HEK293 (cell line): ENCODE results near the gene ZBED5.

Source experiments
- CTCF ChIA-PET: fragments of 350-600 bp; formaldehyde crosslinking; extraction: SDS; loops from one replicate; lab custom pipeline; 2021; ENCODE audit warnings: antibody characterized with exemption; lab: Yijun Ruan, JAX
- POLR2A ChIA-PET: fragments of 300-600 bp; formaldehyde crosslinking; extraction: SDS; loops from one replicate; lab custom pipeline; 2020; ENCODE audit warnings: antibody characterized with exemption, inconsistent platforms; lab: Yijun Ruan, JAX
- H3K27ac ChIP-seq: fragments of 200-500 bp; sonication (Bioruptor generic); 2 replicates; pipeline ENCODE4 v1.5.1; 2014; ENCODE audit warnings: low read depth, low read length, control low read depth, inconsistent platforms; ENCODE audit errors: extremely low read depth
- H3K36me3 ChIP-seq, 2 experiments: fragments of 200-500 bp in 1 of 2; sonication (Bioruptor generic) in 1 of 2; 1 replicate in 1 of 2; 2 replicates in 1 of 2; pipeline ENCODE4 v1.5.1; 2014 to 2017; ENCODE audit warnings: inconsistent platforms in 2 of 2, low read length in 2 of 2; ENCODE audit not compliant: control insufficient read depth in 2 of 2, insufficient read depth in 1 of 2
- H3K4me1 ChIP-seq: fragments of 200-500 bp; sonication (Bioruptor generic); 2 replicates; pipeline ENCODE4 v1.5.1; 2014; ENCODE audit warnings: mild to moderate bottlenecking, low read length, inconsistent platforms; ENCODE audit not compliant: control insufficient read depth, insufficient read depth
- H3K4me3 ChIP-seq: 2 replicates; pipeline ENCODE4 v1.5.1; 2011; ENCODE audit warnings: low read depth, mild to moderate bottlenecking, control low read depth, low read length, moderate library complexity
- H3K9me3 ChIP-seq: fragments of 200-500 bp; sonication (Bioruptor generic); 2 replicates; pipeline ENCODE4 v1.5.1; 2014; ENCODE audit warnings: low read depth, low read length, inconsistent platforms; ENCODE audit not compliant: control insufficient read depth, insufficient read depth
- BCL6B ChIP-seq: fragments of 450-650 bp; formaldehyde crosslinking; IDR thresholded peaks from 2 replicates; pipeline ENCODE4 v1.5.1; 2017; ENCODE audit warnings: missing biosample characterization, missing genetic modification characterization
- PATZ1 ChIP-seq: fragments of 450-650 bp; formaldehyde crosslinking; IDR thresholded peaks from 2 replicates; pipeline ENCODE4 v1.5.1; 2016; ENCODE audit warnings: missing biosample characterization, missing genetic modification characterization
- PRDM10 ChIP-seq: fragments of 450-650 bp; formaldehyde crosslinking; IDR thresholded peaks from 2 replicates; pipeline ENCODE4 v1.5.1; 2016; ENCODE audit warnings: missing biosample characterization, missing genetic modification characterization
- RBAK ChIP-seq: fragments of 450-650 bp; formaldehyde crosslinking; IDR thresholded peaks from 2 replicates; pipeline ENCODE4 v1.5.1; 2016; ENCODE audit warnings: missing biosample characterization, missing genetic modification characterization
- ZBTB21 ChIP-seq: fragments of 450-650 bp; formaldehyde crosslinking; IDR thresholded peaks from 2 replicates; pipeline ENCODE4 v1.5.1; 2017; ENCODE audit warnings: missing biosample characterization, missing genetic modification characterization
- ZBTB26 ChIP-seq: fragments of 450-650 bp; formaldehyde crosslinking; optimal IDR thresholded peaks from 2 replicates; pipeline ENCODE3; 2016; ENCODE audit warnings: missing biosample characterization, mild to moderate bottlenecking, missing genetic modification characterization
- ZBTB49 ChIP-seq: fragments of 450-650 bp; formaldehyde crosslinking; IDR thresholded peaks from 2 replicates; pipeline ENCODE4 v1.5.1; 2016; ENCODE audit warnings: missing biosample characterization, missing genetic modification characterization, low read depth
- ZNF239 ChIP-seq: fragments of 450-650 bp; formaldehyde crosslinking; IDR thresholded peaks from 2 replicates; pipeline ENCODE4 v1.5.1; 2016; ENCODE audit warnings: missing biosample characterization, missing genetic modification characterization
- ZNF280C ChIP-seq: fragments of 450-650 bp; formaldehyde crosslinking; IDR thresholded peaks from 2 replicates; pipeline ENCODE4 v1.5.1; 2016; ENCODE audit warnings: missing biosample characterization, missing genetic modification characterization
- ZNF280D ChIP-seq: fragments of 450-650 bp; formaldehyde crosslinking; IDR thresholded peaks from 2 replicates; pipeline ENCODE4 v1.5.1; 2016; ENCODE audit warnings: missing biosample characterization, missing genetic modification characterization
- ZNF292 ChIP-seq: fragments of 450-650 bp; formaldehyde crosslinking; IDR thresholded peaks from 2 replicates; pipeline ENCODE4 v1.5.1; 2016; ENCODE audit warnings: low read depth, missing biosample characterization, missing genetic modification characterization, borderline replicate concordance
- ZNF324 ChIP-seq: fragments of 450-650 bp; formaldehyde crosslinking; IDR thresholded peaks from 2 replicates; pipeline ENCODE4 v1.5.1; 2016; ENCODE audit warnings: missing biosample characterization, missing genetic modification characterization
- ZNF335 ChIP-seq: fragments of 450-650 bp; formaldehyde crosslinking; conservative IDR thresholded peaks from 2 replicates; pipeline ENCODE4 v1.5.1; 2016; ENCODE audit warnings: missing biosample characterization, missing genetic modification characterization
- ZNF394 ChIP-seq: fragments of 450-650 bp; formaldehyde crosslinking; IDR thresholded peaks from 2 replicates; pipeline ENCODE4 v1.5.1; 2016; ENCODE audit warnings: missing biosample characterization, missing genetic modification characterization, mild to moderate bottlenecking, moderate library complexity, borderline replicate concordance
- ZNF549 ChIP-seq: fragments of 450-650 bp; IDR thresholded peaks from 2 replicates; pipeline ENCODE4 v1.5.1; 2018; ENCODE audit warnings: missing biosample characterization, missing genetic modification characterization, mild to moderate bottlenecking, inconsistent platforms, moderate library complexity
- ZNF629 ChIP-seq: fragments of 450-650 bp; formaldehyde crosslinking; IDR thresholded peaks from 2 replicates; pipeline ENCODE4 v1.5.1; 2017; ENCODE audit warnings: missing biosample characterization, missing genetic modification characterization
- ZNF660 ChIP-seq: fragments of 450-650 bp; IDR thresholded peaks from 2 replicates; pipeline ENCODE4 v1.5.1; 2018; ENCODE audit warnings: missing biosample characterization, mild to moderate bottlenecking, missing genetic modification characterization

ZBED5 gene

GRCh38 chr11:10894666-10895065 is 36.8 kb upstream of the ZBED5 start:
- H3K4me3 ChIP-seq: no peak overlapping the region
- ChIA-PET CTCF (interaction anchor here (0.6 to 3.8 kb wide), 3 partner anchors 11 to 1854 kb away, joined by 3 to 21 read pairs (median 5); no protein-coding TSS in a partner anchor), POLR2A (interaction anchor here (0.8 to 2.6 kb wide), 2 partner anchors 33 to 86 kb away, joined by 3 to 18 read pairs; partner anchors contain the start of gene EIF4G2)
- no peaks in the 10 kb centered on the region for H3K36me3 ChIP-seq
- TF ChIP-seq ZBTB26 (tag by site-specific recombination) (no peak), ZNF280C (tag by site-specific recombination) (no peak), PATZ1 (tag by site-specific recombination) (no peak), ZBTB49 (no peak), ZNF239 (no peak), ZNF324 (tag by site-specific recombination) (no peak), BCL6B (tag by site-specific recombination) (no peak), ZNF549 (tag by site-specific recombination) (no peak), RBAK (tag by site-specific recombination) (no peak), ZNF292 (no peak)
- H3K9me3 ChIP-seq: no peaks in the 10 kb centered on the region
- 0 out of 2 replicates have a peak, but pooled peaks cover 5% of the 10 kb centered on the region for H3K4me1 ChIP-seq
- no peak overlapping the region for H3K27ac ChIP-seq

GRCh38 chr11:10893714-10894151 is 35.9 kb upstream of the ZBED5 start:
- no peaks in the 10 kb centered on the region for H3K36me3 ChIP-seq
- CTCF ChIA-PET: interaction anchor here (0.6 to 3.8 kb wide), 3 partner anchors 12 to 49 kb away, joined by 3 to 21 read pairs (median 4); no protein-coding TSS in a partner anchor
- no peaks in the 10 kb centered on the region for H3K9me3 ChIP-seq
- H3K27ac ChIP-seq: no peak overlapping the region
- TF ChIP-seq ZNF660 (tag by site-specific recombination) (0 out of 2 replicates have a peak, but pooled peaks have one; percentile 10), ZNF335 (tag by site-specific recombination) (peak; percentile 36; the same call in 1 of the 2 replicates), PRDM10 (tag by site-specific recombination) (peak; percentile 49; the same call in 1 of the 2 replicates), ZNF394 (no peak), ZNF629 (tag by site-specific recombination) (peak; percentile 42; the same call in 1 of the 2 replicates), ZNF280D (no peak), ZBTB21 (tag by site-specific recombination) (peak; percentile 50; the same call in 1 of the 2 replicates)
- H3K4me3 ChIP-seq: no peak overlapping the region
- POLR2A ChIA-PET: interaction anchor here (2.6 kb wide), 1 partner anchor 85 kb away, joined by 18 read pairs; the partner anchor contains the start of gene EIF4G2
- no peaks in the 10 kb centered on the region for H3K4me1 ChIP-seq
